Adrenal gland (tissue), 12 donors: ENCODE data around the gene CFAP70. TPM values are rescaled to one million over a fixed set of nuclear protein-coding genes. Genes with fewer than 3 reads are reported as not detected.

Experiments
- DNase-seq, 7 donors: peaks; one replicate each; pipeline ENCODE4 v3.0.0-alpha.2; 2019 to 2020
- H3K27ac ChIP-seq, 5 donors: fragments of 200-600 bp; sonication (generic) in 4 of 5; 1 replicate in 3 of 5; 2 replicates in 2 of 5; pipeline versions ENCODE4 v1.5.1 to v1.8.0; 2016 to 2020; ENCODE audit warnings: mild to moderate bottlenecking in 1 of 5
- H3K27me3 ChIP-seq: fragments of 200-600 bp; 2 replicates; pipeline ENCODE4 v1.8.0; 2021
- H3K36me3 ChIP-seq, 2 donors: fragments of 200-600 bp; replicated peaks in 1 of 2; 1 replicate in 1 of 2; 2 replicates in 1 of 2; pipeline versions ENCODE4 v1.5.1 to v1.8.0; 2018 to 2022
- H3K4me1 ChIP-seq, 2 donors: fragments of 200-600 bp; replicated peaks in 1 of 2; 1 replicate in 1 of 2; 2 replicates in 1 of 2; pipeline versions ENCODE4 v1.5.1 to v1.8.0; 2018 to 2021
- H3K4me3 ChIP-seq, 4 donors: fragments of 200-600 bp; sonication (generic) in 3 of 4; one replicate each; pipeline ENCODE4 v1.5.1; 2016 to 2018
- H3K9me3 ChIP-seq, 3 donors: fragments of 200-600 bp; sonication (generic) in 1 of 3; replicated peaks in 1 of 3; 1 replicate in 2 of 3; 2 replicates in 1 of 3; pipeline versions ENCODE4 v1.5.1 to v1.8.0; 2016 to 2021
- CTCF ChIP-seq, 6 experiments: fragments of 450-650 bp in 4 of 6; fragments of 200-600 bp in 2 of 6; sonication (generic) in 1 of 6; IDR thresholded peaks; 1 replicate in 5 of 6; 2 replicates in 1 of 6; pipeline versions ENCODE4 v1.5.1 to v1.8.0; 2016 to 2021; ENCODE audit warnings: antibody characterized with exemption in 6 of 6, mild to moderate bottlenecking in 2 of 6, moderate library complexity in 1 of 6
- POLR2A ChIP-seq, 2 donors: fragments of 450-650 bp; IDR thresholded peaks; one replicate each; pipeline ENCODE4 v1.6.1; 2017; ENCODE audit warnings: antibody characterized with exemption in 2 of 2, mild to moderate bottlenecking in 2 of 2, moderate library complexity in 1 of 2
- WGBS, 4 donors: extraction: QIAGEN DNeasy Blood & Tissue Kit in 2 of 4; methylation state at CpG; one replicate each; pipeline versions ENCODE4 v1.1.5 to v1.1.7; 2013 to 2017; 5-methylcytosine and 5-hydroxymethylcytosine counted together
- intact Hi-C, 2 donors: fragments of 100-400 bp; cut with DNase I; formaldehyde crosslinking; loops; one replicate each; pipeline versions ENCODE4 v1.14.1 to v1.15.0; 2022 to 2023
- polyA plus RNA-seq, 3 donors: library from polyadenylated mRNA; stranded (reverse); fragments of 200-250 nt in 2 of 3; fragments of 350-450 nt in 1 of 3; fragmentation: Illumina TruSeq in 1 of 3; extraction: RNeasy Lipid Tissue Mini Kit (QIAGEN cat#74804) in 1 of 3; gene quantifications; one replicate each; pipeline ENCODE4 v1.2.3, GENCODE V29; 2013 to 2014
- total RNA-seq, 9 donors: library from RNA; depleted of rRNA in 4 of 9; stranded (reverse); fragments of >200 nt in 4 of 9; fragments of 120-200 nt in 1 of 9; fragmentation: NEBNext Ultra II Directional in 1 of 9; extraction: Animal tissue kit (Norgen Biotek cat#: 25700) in 1 of 9; gene quantifications; one replicate each; pipeline versions ENCODE4 v1.1.0 to v1.2.4, GENCODE V29; 2013 to 2023
- donor health status: healthy with polysubstance abuse.
- donor health status: Bipolar disorder and iron deficiency.
- donor health status: DM: yes; HTN: yes; CAD: no.
- donor health status: DM: no; HTN: no; CAD: no.
- donor health status: DM: no; HTN: no; CAD: no.
- donor health status: DM: yes; HTN: yes; CAD: no.

The CFAP70 gene
- total and polyA plus RNA-seq, 12 donors = 1.6 to 43.6 (median 6.7) TPM

GRCh38 chr10:73340121-73340520, 18.5 kb downstream of the CFAP70 start:
- Histone ChIP-seq H3K36me3 (no peaks in the 10 kb centered on the region), H3K4me1 (no peaks in the 10 kb centered on the region), H3K9me3 (no peaks in the 10 kb centered on the region), H3K27ac (no peak overlapping the region), H3K4me3 (no peak overlapping the region), H3K27me3 (no peaks in the 10 kb centered on the region)
- intact Hi-C loops = no loop called here
- DNase-seq = no peak
- TF ChIP-seq POLR2A (IDR thresholded peaks at IDR 0.05) (no peak), CTCF (IDR thresholded peaks at IDR 0.05) (no peak)
- 84 to 100% (median 95%) methylated on average over 2 to 3 of the region's 3 CpGs for WGBS, 4 donors

GRCh38 chr10:73339436-73339835, 19.2 kb downstream of the CFAP70 start:
- H3K27ac ChIP-seq = no peak overlapping the region
- 86 to 95% methylated on average over 7 of the region's 7 CpGs; no CpG with 5 or more reads in 2 of the 4 donors for WGBS, 4 donors
- no peak overlapping the region for H3K4me3 ChIP-seq
- TF ChIP-seq CTCF (IDR thresholded peaks at IDR 0.05) = no peak
- intact Hi-C loops = no loop called here
- H3K9me3 ChIP-seq = no peaks in the 10 kb centered on the region
- no peaks in the 10 kb centered on the region for H3K27me3 ChIP-seq
- H3K36me3 ChIP-seq = no peaks in the 10 kb centered on the region
- DNase-seq = no peak
- H3K4me1 ChIP-seq = no peaks in the 10 kb centered on the region

- H3K36me3 ChIP-seq = no peaks in the 10 kb centered on the region
- H3K4me1 ChIP-seq = no peaks in the 10 kb centered on the region
- no peaks in the 10 kb centered on the region for H3K9me3 ChIP-seq
- intact Hi-C loops = no loop called here
- DNase-seq = no peak
- no peak overlapping the region for H3K4me3 ChIP-seq
- TF ChIP-seq POLR2A (IDR thresholded peaks at IDR 0.05) (no peak), CTCF (IDR thresholded peaks at IDR 0.05) (no peak)
- 88 to 96% (median 92%) methylated on average over 8 of the region's 8 CpGs for WGBS, 4 donors
- H3K27me3 ChIP-seq = no peaks in the 10 kb centered on the region
- H3K27ac ChIP-seq = no peak overlapping the region
These were observed 19.8 kb downstream of the CFAP70 start for GRCh38 chr10:73338801-73339368.

- 95 to 100% (median 97%) methylated on average over 1 of the region's 1 CpG for WGBS, 4 donors
- no peak overlapping the region for H3K4me3 ChIP-seq
- intact Hi-C loops = no loop called here
- no peaks in the 10 kb centered on the region for H3K27me3 ChIP-seq
- no peak for DNase-seq
- H3K9me3 ChIP-seq = no peaks in the 10 kb centered on the region
- H3K36me3 ChIP-seq = no peaks in the 10 kb centered on the region
- TF ChIP-seq CTCF (IDR thresholded peaks at IDR 0.05) (no peak), POLR2A (IDR thresholded peaks at IDR 0.05) (no peak)
- no peaks in the 10 kb centered on the region for H3K4me1 ChIP-seq
- H3K27ac ChIP-seq = no peak overlapping the region
These were observed 25.5 kb downstream of the CFAP70 start for GRCh38 chr10:73333202-73333601.
